Heart right ventricle (tissue), 16 donors: ENCODE data around the gene DNAH5. TPM values are rescaled to one million over a fixed set of nuclear protein-coding genes. Genes with fewer than 3 reads are reported as not detected.
A peak's percentile ranks its signal among the peaks of the same experiment; 100 is the strongest.

Source experiments
- ATAC-seq, 8 donors: fragments of 200-7000 bp; cut with Tn5 transposase; one replicate each; pipeline ENCODE4 v1.9.1; 2020; ENCODE audit warnings: mild to moderate bottlenecking in 8 of 8, moderate library complexity in 8 of 8, moderate number of reproducible peaks in 1 of 8
- DNase-seq, 2 donors: peaks; one replicate each; pipeline ENCODE4 v3.0.0-alpha.2; 2020
- H3K27ac ChIP-seq, 10 donors: fragments of 200-600 bp; sonication (generic) in 2 of 10; one replicate each; pipeline versions ENCODE4 v1.5.0 to v1.8.0; 2020 to 2022; ENCODE audit warnings: mild to moderate bottlenecking in 3 of 10
- H3K27me3 ChIP-seq, 7 donors: fragments of 200-600 bp; one replicate each; pipeline ENCODE4 v1.8.0; 2021 to 2022; ENCODE audit warnings: mild to moderate bottlenecking in 2 of 7
- H3K36me3 ChIP-seq, 9 donors: fragments of 200-600 bp; sonication (generic) in 1 of 9; one replicate each; pipeline versions ENCODE4 v1.5.0 to v1.8.0; 2020 to 2022; ENCODE audit warnings: mild to moderate bottlenecking in 2 of 9
- H3K4me1 ChIP-seq, 9 donors: fragments of 200-600 bp; sonication (generic) in 1 of 9; one replicate each; pipeline versions ENCODE4 v1.5.0 to v1.8.0; 2020 to 2022; ENCODE audit warnings: mild to moderate bottlenecking in 4 of 9
- H3K4me3 ChIP-seq, 10 donors: fragments of 200-600 bp; sonication (generic) in 2 of 10; one replicate each; pipeline versions ENCODE4 v1.5.0 to v1.8.0; 2020 to 2022; ENCODE audit warnings: mild to moderate bottlenecking in 7 of 10, moderate library complexity in 2 of 10
- H3K9me3 ChIP-seq, 11 donors: fragments of 200-600 bp in 10 of 11; sonication (generic) in 2 of 11; one replicate each; pipeline versions ENCODE4 v1.5.0 to v1.8.0; 2013 to 2022; ENCODE audit warnings: mild to moderate bottlenecking in 2 of 11, control low read depth in 1 of 11, moderate library complexity in 1 of 11
- WGBS, 2 donors: extraction: QIAGEN DNeasy Blood & Tissue Kit; methylation state at CpG; one replicate each; pipeline ENCODE4 v1.1.7; 2013; ENCODE audit warnings: inconsistent platforms in 1 of 2; 5-methylcytosine and 5-hydroxymethylcytosine counted together
- intact Hi-C, 10 donors: fragments of 100-400 bp; cut with DNase I; formaldehyde crosslinking; loops; one replicate each; pipeline versions ENCODE4 v1.11.1 to v1.14.2; 2022
- polyA plus RNA-seq, 2 donors: library from polyadenylated mRNA; stranded (reverse); fragments of 200-250 nt; gene quantifications; one replicate each; pipeline ENCODE4 v1.2.3, GENCODE V29; 2013
- total RNA-seq, 10 donors: library from RNA; stranded (reverse); fragmentation: NEBNext Ultra II Directional in 3 of 10; extraction: Animal tissue kit (Norgen Biotek cat#: 25700) in 3 of 10; gene quantifications; one replicate each; pipeline versions ENCODE4 v1.2.1 to v1.2.4, GENCODE V29; 2021 to 2023
- TF ChIP-seq, protein P1 (sequence below), 9 donors: fragments of 200-600 bp; sonication (generic) in 2 of 9; IDR thresholded peaks; one replicate each; pipeline versions ENCODE4 v1.5.0 to v1.8.0; 2021 to 2022; ENCODE audit warnings: antibody characterized with exemption in 9 of 9, mild to moderate bottlenecking in 5 of 9, moderate library complexity in 1 of 9
- donor health status: Arrhythmogenic right ventricular cardiomyopathy.
- donor health status: ischemic (EF 13 %, LVEDD 7.1; RV severe dilation, severe dysfunction).
- donor health status: healthy with polysubstance abuse.
- donor health status: DM: no; HTN: yes; CAD: no.
- donor health status: DM: no; HTN: no; CAD: no.
- donor health status: ischemic (EF 25% LVEDD 6.9; RV normal size, moderate dysfunction).
- donor health status: ischemic (EF 25% LVEDD 5.7; RV mildly dilated, moderate dysfunction).
- donor health status: healthy.
- donor health status: DM: yes; HTN: yes; CAD: no.
- donor health status: Ischemic cardiomyopathy.
- donor health status: ischemic (EF 35%, LVEDD 5.7; RV mildly dilated, moderate dysfunction).
- donor health status: nonischemic (EF 11% LVEDD 7.7; RV severe dilation, severe dysfunction).
- donor health status: DM: yes; HTN: yes; CAD: no.
- donor health status: PGD.
- donor health status: ischemic (EF 29% LVEDD 5.4; RV normal size, mild dysfunction).
- donor health status: nonischemic (EF 23%, LVEDD 6.1; RV moderate dilation, normal function).

DNAH5 gene
- total and polyA plus RNA-seq, 12 donors, result 0.02 to 0.53 (median 0.23) TPM; not detected in 2

DNA sequence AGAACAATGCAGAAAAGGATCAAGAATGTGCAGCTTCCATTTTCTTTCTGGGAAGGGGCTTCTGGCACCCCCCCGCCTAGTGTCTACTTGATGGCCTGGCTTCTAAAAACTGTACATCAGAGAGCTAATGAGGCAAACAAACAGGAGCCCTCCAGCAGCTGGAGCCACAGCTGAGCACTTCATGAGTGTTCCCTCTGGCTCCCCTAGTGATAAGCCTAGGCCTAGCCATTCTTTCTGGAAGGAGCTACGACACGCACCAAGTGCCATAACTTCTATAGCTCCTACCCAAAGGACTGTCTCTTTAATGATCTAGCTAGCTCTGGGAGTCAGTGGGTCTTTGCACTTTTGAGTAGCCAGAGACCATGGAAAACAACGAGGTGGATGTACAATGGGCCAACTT lies 66.1 kb downstream of the DNAH5 start:
- ATAC-seq (no peak), DNase-seq (no peak)
- Histone ChIP-seq H3K4me1 (no peaks in the 10 kb centered on the region), H3K27ac (no peak overlapping the region), H3K4me3 (no peak overlapping the region), H3K36me3 (no peaks in the 10 kb centered on the region), H3K27me3 (no peaks in the 10 kb centered on the region), H3K9me3 (peaks cover 0 to 44% (median 8%) of the 10 kb centered on the region in 11 donors)
- intact Hi-C loops, result no loop called here
- TF ChIP-seq, protein P1, sequence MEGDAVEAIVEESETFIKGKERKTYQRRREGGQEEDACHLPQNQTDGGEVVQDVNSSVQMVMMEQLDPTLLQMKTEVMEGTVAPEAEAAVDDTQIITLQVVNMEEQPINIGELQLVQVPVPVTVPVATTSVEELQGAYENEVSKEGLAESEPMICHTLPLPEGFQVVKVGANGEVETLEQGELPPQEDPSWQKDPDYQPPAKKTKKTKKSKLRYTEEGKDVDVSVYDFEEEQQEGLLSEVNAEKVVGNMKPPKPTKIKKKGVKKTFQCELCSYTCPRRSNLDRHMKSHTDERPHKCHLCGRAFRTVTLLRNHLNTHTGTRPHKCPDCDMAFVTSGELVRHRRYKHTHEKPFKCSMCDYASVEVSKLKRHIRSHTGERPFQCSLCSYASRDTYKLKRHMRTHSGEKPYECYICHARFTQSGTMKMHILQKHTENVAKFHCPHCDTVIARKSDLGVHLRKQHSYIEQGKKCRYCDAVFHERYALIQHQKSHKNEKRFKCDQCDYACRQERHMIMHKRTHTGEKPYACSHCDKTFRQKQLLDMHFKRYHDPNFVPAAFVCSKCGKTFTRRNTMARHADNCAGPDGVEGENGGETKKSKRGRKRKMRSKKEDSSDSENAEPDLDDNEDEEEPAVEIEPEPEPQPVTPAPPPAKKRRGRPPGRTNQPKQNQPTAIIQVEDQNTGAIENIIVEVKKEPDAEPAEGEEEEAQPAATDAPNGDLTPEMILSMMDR (IDR thresholded peaks at IDR 0.05), result no peak
- WGBS, 2 donors, result 67 to 73% methylated on average over 4 of the region's 4 CpGs

GRCh38 chr5:13866792-13867191 lies 77.7 kb downstream of the DNAH5 start:
- peaks cover 0 to 9% (median 0%) of the 10 kb centered on the region in 11 donors for H3K9me3 ChIP-seq
- no peaks in the 10 kb centered on the region for H3K27me3 ChIP-seq
- no peak overlapping the region for H3K27ac ChIP-seq
- H3K4me1 ChIP-seq, result no peaks in the 10 kb centered on the region
- DNase-seq (peak; percentile 10 to 21), ATAC-seq (no peak)
- TF ChIP-seq, protein P1 (IDR thresholded peaks at IDR 0.05), result no peak
- H3K36me3 ChIP-seq, result no peaks in the 10 kb centered on the region
- H3K4me3 ChIP-seq, result no peak overlapping the region
- WGBS, 2 donors, result 29 to 30% methylated on average over 5 of the region's 5 CpGs
- intact Hi-C loops, result no loop called here

GRCh38 chr5:13865312-13865711 lies 79.2 kb downstream of the DNAH5 start:
- DNase-seq (no peak), ATAC-seq (no peak)
- H3K27ac ChIP-seq, result no peak overlapping the region
- H3K9me3 ChIP-seq, result peaks cover 0 to 9% (median 0%) of the 10 kb centered on the region in 11 donors
- intact Hi-C loops, result no loop called here
- no peaks in the 10 kb centered on the region for H3K36me3 ChIP-seq
- TF ChIP-seq, protein P1 (IDR thresholded peaks at IDR 0.05), result no peak
- H3K4me3 ChIP-seq, result no peak overlapping the region
- H3K27me3 ChIP-seq, result no peaks in the 10 kb centered on the region
- H3K4me1 ChIP-seq, result no peaks in the 10 kb centered on the region

- H3K36me3 ChIP-seq, result no peaks in the 10 kb centered on the region
- no peaks in the 10 kb centered on the region for H3K4me1 ChIP-seq
- TF ChIP-seq, protein P1 (IDR thresholded peaks at IDR 0.05), result no peak
- no peak overlapping the region for H3K4me3 ChIP-seq
- 70 to 72% methylated on average over 4 of the region's 4 CpGs for WGBS, 2 donors
- H3K9me3 ChIP-seq, result peaks cover 0 to 25% (median 0%) of the 10 kb centered on the region in 11 donors
- H3K27me3 ChIP-seq, result no peaks in the 10 kb centered on the region
- intact Hi-C loops, result no loop called here
- no peak for ATAC-seq
- no peak overlapping the region for H3K27ac ChIP-seq
- no peak for DNase-seq
Measured at GRCh38 chr5:13860146-13860545, 84.3 kb downstream of the DNAH5 start.
